BJ (cell line): ENCODE results near the gene MPZL2. TPM values are rescaled to one million over a fixed set of nuclear protein-coding genes. Genes with fewer than 3 reads are reported as not detected.

ENCODE experiments used
- CTCF ChIA-PET: fragments of 350-600 bp; formaldehyde crosslinking; extraction: SDS; loops from one replicate; lab custom pipeline; 2021; ENCODE audit warnings: antibody characterized with exemption, inconsistent platforms; lab: Yijun Ruan, JAX
- POLR2A ChIA-PET: fragments of 300-600 bp; sonication (Branson Sonifier 250); formaldehyde crosslinking; extraction: SDS; loops from one replicate; lab custom pipeline; 2021; ENCODE audit warnings: antibody characterized with exemption; lab: Charles Lee
- DNase-seq: peaks from one replicate; pipeline ENCODE4 v3.0.0-alpha.2; 2011; ENCODE audit warnings: low read depth
- H3K27me3 ChIP-seq: 2 replicates; pipeline ENCODE4 v1.6.0; 2011; ENCODE audit warnings: low read length; ENCODE audit not compliant: control insufficient read depth, insufficient read depth
- H3K36me3 ChIP-seq: 2 replicates; pipeline ENCODE4 v1.5.1; 2011; ENCODE audit warnings: low read length; ENCODE audit not compliant: control insufficient read depth, insufficient read depth
- H3K4me3 ChIP-seq: 2 replicates; pipeline ENCODE4 v1.5.1; 2011; ENCODE audit warnings: low read depth, mild to moderate bottlenecking, control low read depth, low read length
- CTCF ChIP-seq: IDR thresholded peaks from 2 replicates; pipeline ENCODE4 v1.5.1; 2011; ENCODE audit warnings: low read depth, mild to moderate bottlenecking, control low read depth, inconsistent platforms, low read length, moderate library complexity; ENCODE audit not compliant: insufficient read depth
- polyA plus RNA-seq: library from polyadenylated mRNA; depleted of rRNA; stranded (reverse); fragments of >200 nt; gene quantifications from 2 replicates; pipeline ENCODE4 v1.2.3, GENCODE V29; 2011

Gene MPZL2
- polyA plus RNA-seq, 1 experiment, result not detected

- Histone ChIP-seq H3K36me3 (no peaks in the 10 kb centered on the region), H3K4me3 (no peak overlapping the region), H3K27me3 (peaks cover 2% of the 10 kb centered on the region)
- TF ChIP-seq CTCF, result no peak
- DNase-seq, result no peak
- CTCF ChIA-PET, result interaction anchor here (0.7 to 1.4 kb wide), 2 partner anchors 32 to 411 kb away, joined by 3 read pairs; no protein-coding TSS in a partner anchor
- POLR2A ChIA-PET, result no interaction called here
Observed at GRCh38 chr11:118230088-118230487, 34.0 kb downstream of the MPZL2 start.

- DNase-seq, result no peak
Observed at GRCh38 chr11:118229274-118229847, 34.7 kb downstream of the MPZL2 start.

GRCh38 chr11:118227865-118228785 is 36.0 kb downstream of the MPZL2 start:
- CTCF ChIA-PET, result interaction anchor here (1.7 kb wide), 1 partner anchor 30 kb away, joined by 4 read pairs; no protein-coding TSS in a partner anchor
- no peak for TF ChIP-seq CTCF
- Histone ChIP-seq H3K4me3 (no peak overlapping the region), H3K36me3 (no peaks in the 10 kb centered on the region), H3K27me3 (peaks cover 3% of the 10 kb centered on the region)
- DNase-seq, result no peak
- POLR2A ChIA-PET, result no interaction called here

More at GRCh38 chr11:118229274-118229847, 34.7 kb downstream of the MPZL2 start:
- Histone ChIP-seq H3K4me3 (no peak overlapping the region), H3K36me3 (no peaks in the 10 kb centered on the region), H3K27me3 (peaks cover 2% of the 10 kb centered on the region)
- ChIA-PET POLR2A (no interaction called here), CTCF (interaction anchor here (1.4 kb wide), 1 partner anchor 31 kb away, joined by 3 read pairs; no protein-coding TSS in a partner anchor)
- TF ChIP-seq CTCF, result no peak

GRCh38 chr11:118226781-118227180 is 37.3 kb downstream of the MPZL2 start:
- CTCF ChIA-PET, result interaction anchor here (1.5 to 1.7 kb wide), 2 partner anchors 13 to 29 kb away, joined by 3 to 4 read pairs; no protein-coding TSS in a partner anchor
- H3K27me3 ChIP-seq, result peaks cover 3% of the 10 kb centered on the region

More at GRCh38 chr11:118226781-118227180, 37.3 kb downstream of the MPZL2 start:
- POLR2A ChIA-PET, result no interaction called here
- H3K4me3 ChIP-seq, result no peak overlapping the region
- no peak for DNase-seq
- TF ChIP-seq CTCF, result no peak
- H3K36me3 ChIP-seq, result no peaks in the 10 kb centered on the region
